Uterus (tissue), 4 donors: ENCODE measurements around the gene FLNB. TPM values are rescaled to one million over a fixed set of nuclear protein-coding genes. Genes with fewer than 3 reads are reported as not detected.

ENCODE experiments used
- DNase-seq, 2 donors: peaks; one replicate each; pipeline ENCODE4 v3.0.0-alpha.2; 2019 to 2020
- H3K27ac ChIP-seq, 2 donors: fragments of 200-600 bp; sonication (generic); 1 replicate in 1 of 2; 2 replicates in 1 of 2; pipeline ENCODE4 v1.5.1; 2016 to 2018
- H3K27me3 ChIP-seq, 2 donors: fragments of 200-600 bp; sonication (generic); one replicate each; pipeline ENCODE4 v1.5.1; 2018 to 2019; ENCODE audit warnings: control low read depth in 1 of 2
- H3K36me3 ChIP-seq, 2 donors: fragments of 200-600 bp; sonication (generic); one replicate each; pipeline ENCODE4 v1.5.1; 2019; ENCODE audit warnings: control low read depth in 1 of 2
- H3K4me1 ChIP-seq, 2 donors: fragments of 200-600 bp; sonication (generic); one replicate each; pipeline ENCODE4 v1.5.1; 2018 to 2019; ENCODE audit warnings: control low read depth in 1 of 2
- H3K4me3 ChIP-seq, 2 donors: fragments of 200-600 bp; sonication (generic); 1 replicate in 1 of 2; 2 replicates in 1 of 2; pipeline ENCODE4 v1.5.1; 2018 to 2019; ENCODE audit warnings: mild to moderate bottlenecking in 1 of 2
- H3K9me3 ChIP-seq, 2 donors: fragments of 200-600 bp; sonication (generic); one replicate each; pipeline ENCODE4 v1.5.1; 2019; ENCODE audit warnings: control low read depth in 1 of 2
- CTCF ChIP-seq, 4 experiments: fragments of 200-600 bp in 2 of 4; fragments of 450-650 bp in 2 of 4; sonication (generic) in 2 of 4; IDR thresholded peaks; one replicate each; pipeline ENCODE4 v1.5.1; 2016 to 2019; ENCODE audit warnings: antibody characterized with exemption in 4 of 4, mild to moderate bottlenecking in 2 of 4, moderate library complexity in 1 of 4
- POLR2A ChIP-seq, 2 donors: fragments of 450-650 bp; IDR thresholded peaks; one replicate each; pipeline ENCODE4 v1.6.1; 2016; ENCODE audit warnings: antibody characterized with exemption in 2 of 2, mild to moderate bottlenecking in 1 of 2, moderate library complexity in 1 of 2
- intact Hi-C: fragments of 100-400 bp; cut with DNase I; formaldehyde crosslinking; loops from one replicate; pipeline ENCODE4 v1.15.1; 2023; ENCODE audit warnings: low total_unique reads
- total RNA-seq, 4 donors: library from RNA; depleted of rRNA in 3 of 4; stranded (reverse); fragments of >200 nt in 3 of 4; gene quantifications; one replicate each; pipeline versions ENCODE4 v1.1.0 to v1.2.4, GENCODE V29; 2014 to 2023
- donor health status: DM: yes; HTN: yes; CAD: no.

The FLNB gene
- total RNA-seq, 4 donors from 2014 or later, result 52.4 to 283 (median 148) TPM

GRCh38 chr3:58026598-58026997, 18.4 kb downstream of the FLNB start:
- no peak for DNase-seq
- Histone ChIP-seq H3K36me3 (no peaks in the 10 kb centered on the region), H3K4me1 (peaks cover 0 to 3% of the 10 kb centered on the region in 2 donors), H3K27ac (peak overlapping the region; percentile 53 to 69), H3K4me3 (no peak overlapping the region), H3K9me3 (no peaks in the 10 kb centered on the region), H3K27me3 (no peaks in the 10 kb centered on the region)
- intact Hi-C loops, result no loop called here
- TF ChIP-seq CTCF (IDR thresholded peaks at IDR 0.05), result no peak
- no peak for TF ChIP-seq POLR2A (IDR thresholded peaks at IDR 0.05)

DNA sequence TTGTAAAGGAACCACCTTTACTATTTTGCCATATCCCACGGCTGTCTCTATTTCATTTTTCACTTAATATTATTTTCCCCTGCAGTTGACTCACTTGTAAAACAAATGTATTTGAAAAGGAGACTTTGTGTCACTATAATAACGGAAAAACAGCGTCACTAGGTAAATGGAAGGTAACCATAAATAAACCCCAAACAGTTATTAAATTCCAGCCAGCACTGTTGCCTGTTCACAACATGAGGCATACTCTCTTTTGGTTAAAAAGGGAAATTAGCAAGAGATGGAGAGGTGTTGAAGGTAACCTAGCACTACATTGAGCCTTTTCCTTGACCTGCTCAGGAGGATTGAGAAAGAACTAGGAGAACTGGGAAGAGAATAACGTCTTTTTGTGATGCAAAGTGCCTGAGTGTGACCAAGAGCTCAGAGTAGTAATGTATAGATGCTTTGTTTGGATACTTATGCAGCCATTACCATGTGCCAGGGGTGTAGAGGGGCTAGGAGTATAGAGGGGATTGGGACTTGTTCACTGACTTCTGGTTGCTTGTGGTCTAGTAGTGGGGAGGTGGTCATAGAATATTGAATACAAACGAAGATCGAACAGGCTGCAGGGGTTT, 19.6 kb downstream of the FLNB start:
- peak overlapping the region in 1 of 2 donors; percentile 69 for H3K27ac ChIP-seq
- intact Hi-C loops, result no loop called here
- no peak for DNase-seq
- H3K27me3 ChIP-seq, result no peaks in the 10 kb centered on the region
- H3K9me3 ChIP-seq, result no peaks in the 10 kb centered on the region
- TF ChIP-seq POLR2A (IDR thresholded peaks at IDR 0.05), result no peak
- no peak for TF ChIP-seq CTCF (IDR thresholded peaks at IDR 0.05)
- peaks cover 0 to 3% of the 10 kb centered on the region in 2 donors for H3K4me1 ChIP-seq
- no peaks in the 10 kb centered on the region for H3K36me3 ChIP-seq
- H3K4me3 ChIP-seq, result no peak overlapping the region

- Histone ChIP-seq H3K4me3 (no peak overlapping the region), H3K27ac (no peak overlapping the region), H3K36me3 (no peaks in the 10 kb centered on the region), H3K4me1 (peaks cover 0 to 3% of the 10 kb centered on the region in 2 donors), H3K9me3 (no peaks in the 10 kb centered on the region), H3K27me3 (no peaks in the 10 kb centered on the region)
- DNase-seq, result no peak
- intact Hi-C loops, result no loop called here
- TF ChIP-seq CTCF (IDR thresholded peaks at IDR 0.05) (no peak), POLR2A (IDR thresholded peaks at IDR 0.05) (no peak)
Observed at GRCh38 chr3:58028902-58029301, 20.7 kb downstream of the FLNB start.

DNA sequence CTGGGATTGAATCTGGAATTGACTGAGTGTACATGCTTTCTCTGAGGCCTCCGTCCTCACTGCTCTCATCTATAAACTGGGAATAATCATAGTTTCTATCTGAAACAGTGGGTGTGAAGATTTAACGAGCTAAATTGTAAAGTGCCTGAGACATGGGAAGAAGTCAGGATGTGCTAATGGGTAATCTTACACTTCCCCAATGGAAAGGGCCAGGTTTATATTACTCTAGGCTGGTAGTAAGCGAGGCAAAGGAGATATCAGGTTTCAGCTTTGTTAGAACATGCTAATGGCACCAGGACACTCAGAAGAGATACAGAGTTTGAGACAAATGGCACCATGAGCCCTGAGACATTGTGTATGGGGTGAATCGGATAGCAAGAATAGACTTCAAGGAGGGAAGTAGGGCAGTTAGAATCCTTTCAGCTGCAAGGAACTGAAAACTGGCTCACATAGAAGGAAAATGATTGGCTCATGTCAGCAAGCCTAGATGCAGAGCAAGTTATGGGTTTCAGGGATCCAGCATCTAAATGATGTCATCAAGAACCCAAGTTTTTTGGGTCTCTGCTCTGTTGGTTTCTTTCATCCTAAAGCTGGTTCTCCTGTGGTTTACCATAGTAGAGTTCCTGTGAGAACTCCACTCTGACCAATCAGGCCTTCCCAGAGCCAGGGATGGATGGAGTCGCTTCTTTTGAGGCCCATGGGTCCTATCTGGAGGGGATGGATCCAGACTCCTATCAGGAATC, 21.8 kb downstream of the FLNB start:
- no peak overlapping the region for H3K4me3 ChIP-seq
- no peaks in the 10 kb centered on the region for H3K36me3 ChIP-seq
- DNase-seq, result no peak
- peak overlapping the region in 1 of 2 donors; percentile 40 for H3K27ac ChIP-seq
- TF ChIP-seq POLR2A (IDR thresholded peaks at IDR 0.05) (no peak), CTCF (IDR thresholded peaks at IDR 0.05) (no peak)
- H3K27me3 ChIP-seq, result no peaks in the 10 kb centered on the region
- peaks cover 0 to 3% of the 10 kb centered on the region in 2 donors for H3K4me1 ChIP-seq
- H3K9me3 ChIP-seq, result no peaks in the 10 kb centered on the region
- intact Hi-C loops, result no loop called here

- peaks cover 0 to 8% of the 10 kb centered on the region in 2 donors for H3K4me1 ChIP-seq
- no peak for TF ChIP-seq CTCF (IDR thresholded peaks at IDR 0.05)
- TF ChIP-seq POLR2A (IDR thresholded peaks at IDR 0.05), result no peak
- intact Hi-C loops, result no loop called here
- H3K27me3 ChIP-seq, result no peaks in the 10 kb centered on the region
- H3K36me3 ChIP-seq, result no peaks in the 10 kb centered on the region
- H3K4me3 ChIP-seq, result no peak overlapping the region
- H3K27ac ChIP-seq, result peak overlapping the region in 1 of 2 donors; percentile 35
- DNase-seq, result no peak
- no peaks in the 10 kb centered on the region for H3K9me3 ChIP-seq
Observed at GRCh38 chr3:58032186-58032585, 24.0 kb downstream of the FLNB start.
